SHP77 (cell line): Measurements from ENCODE around the gene EIF1B.

Experiments used
- DNase-seq, 2 experiments: peaks; one replicate each; lab custom pipeline; 2025; lab: John Stamatoyannopoulos, UW

Gene EIF1B

DNA sequence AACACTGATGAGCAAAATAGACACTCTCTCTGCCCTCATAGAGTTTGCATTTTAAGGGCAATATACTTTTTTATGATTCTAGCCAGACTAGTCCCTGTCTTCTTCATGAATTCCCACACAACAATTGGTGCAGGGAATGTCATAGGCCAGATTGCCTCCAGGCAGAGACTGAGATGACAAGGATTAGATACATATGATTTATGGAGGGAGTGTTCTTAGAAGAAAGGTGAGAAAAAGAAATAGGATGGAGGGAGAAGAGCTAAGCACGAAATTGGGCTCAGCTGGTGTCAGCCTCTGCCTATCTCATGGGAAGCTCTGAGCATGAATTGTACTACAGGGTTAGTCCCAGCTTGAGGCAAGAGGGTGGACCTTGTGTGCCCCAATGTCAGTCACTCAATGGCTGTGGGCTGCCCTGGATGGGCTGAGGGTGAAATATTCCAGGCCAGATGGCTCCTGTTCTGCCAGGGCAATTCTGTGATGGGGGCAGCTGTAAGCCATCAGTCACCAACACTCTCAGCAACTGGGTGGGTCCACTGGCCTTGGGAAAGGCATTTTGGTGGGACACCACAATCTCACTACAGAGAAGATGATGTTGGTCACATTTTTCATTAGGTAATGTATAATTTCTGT lies 31.1 kb downstream of the EIF1B start:
- DNase-seq = no peak

DNA sequence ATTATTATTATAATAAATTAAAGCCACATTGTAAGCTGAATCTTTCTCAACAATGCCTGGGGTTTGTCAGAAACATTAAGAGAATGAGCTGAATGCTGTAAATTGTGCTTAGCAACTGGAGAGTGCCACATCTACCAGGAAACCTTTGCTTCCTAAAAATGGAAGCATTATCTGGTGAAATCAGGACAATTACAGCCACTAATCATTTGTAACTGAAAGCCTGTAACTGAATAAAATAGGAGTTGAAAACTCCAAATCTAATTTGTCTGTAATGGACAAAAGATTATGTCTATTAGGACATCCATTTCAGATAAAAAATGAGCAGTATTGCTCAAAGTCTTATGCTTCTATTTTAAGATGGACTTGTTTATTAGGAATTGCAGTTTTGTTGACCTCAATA lies 32.2 kb downstream of the EIF1B start:
- no peak for DNase-seq

DNA sequence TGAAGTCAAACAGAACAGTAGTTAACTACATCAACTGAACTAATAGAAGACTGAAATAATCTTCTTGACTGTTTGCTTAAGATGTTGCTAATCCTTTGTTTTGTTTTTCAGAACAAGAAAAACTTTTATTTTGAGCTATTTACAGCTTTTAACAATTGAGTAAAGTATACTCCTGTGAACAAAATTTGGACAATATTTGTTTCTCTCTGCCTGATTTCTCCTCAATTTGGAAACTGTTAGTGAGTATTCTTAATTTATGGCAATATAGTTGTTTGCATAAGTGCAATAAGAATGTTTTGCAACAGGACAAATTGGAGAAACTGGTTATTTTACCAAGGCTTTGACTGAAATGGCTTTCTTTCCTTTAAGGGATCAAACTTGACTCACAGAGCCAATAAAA lies 41.0 kb downstream of the EIF1B start:
- no peak for DNase-seq

- DNase-seq = no peak
These were observed 45.9 kb downstream of the EIF1B start for GRCh38 chr3:40355410-40355809.

DNA sequence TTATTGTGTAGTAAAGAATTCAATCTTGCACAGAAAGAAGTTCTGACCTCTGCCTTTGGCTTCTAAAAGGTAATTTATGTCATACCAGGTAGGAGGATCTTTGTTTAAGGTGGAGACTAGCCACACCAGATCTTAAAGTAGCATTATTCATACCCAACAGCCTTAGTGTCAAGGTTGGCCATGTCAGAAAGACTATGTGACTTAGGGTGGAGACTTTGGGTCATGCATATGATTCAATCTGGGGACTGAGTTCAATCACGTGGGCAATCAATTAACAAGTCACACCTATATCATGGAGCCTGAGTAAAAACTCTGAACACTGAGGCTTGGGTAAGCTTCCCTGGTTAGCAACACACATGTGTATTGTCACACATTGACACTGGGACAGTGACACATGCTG lies 48.9 kb downstream of the EIF1B start:
- DNase-seq = no peak
